Activated CD4-positive, CD25-positive, alpha-beta regulatory T cell treated with anti-CD3 and anti-CD28 coated beads, Interleukin-2, amount 50 U/mL, for 72 hours (primary cell): ENCODE data around the gene TLCD1.

Source experiments
- DNase-seq: peaks from one replicate; pipeline ENCODE4 v3.0.0; 2021

Gene TLCD1

GRCh38 chr17:28710861-28711722 lies 14.9 kb downstream of the TLCD1 start:
- DNase-seq = peak; percentile 90

GRCh38 chr17:28707339-28707720 lies 18.7 kb downstream of the TLCD1 start:
- no peak for DNase-seq

- no peak for DNase-seq
These were observed 19.3 kb downstream of the TLCD1 start for GRCh38 chr17:28706471-28707338.

GRCh38 chr17:28705728-28706334 lies 20.2 kb downstream of the TLCD1 start:
- DNase-seq = no peak

- DNase-seq = no peak
These were observed 20.9 kb downstream of the TLCD1 start for GRCh38 chr17:28705074-28705659.

- no peak for DNase-seq
These were observed 21.7 kb downstream of the TLCD1 start for GRCh38 chr17:28704219-28704858.

- DNase-seq = no peak
These were observed 22.3 kb downstream of the TLCD1 start for GRCh38 chr17:28703552-28704218.

- no peak for DNase-seq
These were observed 23.3 kb downstream of the TLCD1 start for GRCh38 chr17:28702752-28703150.

- DNase-seq = no peak
These were observed 23.8 kb downstream of the TLCD1 start for GRCh38 chr17:28702026-28702751.

- no peak for DNase-seq
These were observed 25.1 kb downstream of the TLCD1 start for GRCh38 chr17:28700830-28701492.

- DNase-seq = no peak
These were observed 25.8 kb downstream of the TLCD1 start for GRCh38 chr17:28700278-28700677.

- DNase-seq = no peak
These were observed 27.6 kb downstream of the TLCD1 start for GRCh38 chr17:28698253-28698941.

- no peak for DNase-seq
These were observed 32.2 kb downstream of the TLCD1 start for GRCh38 chr17:28693869-28694268.

GRCh38 chr17:28689011-28689410 lies 37.0 kb downstream of the TLCD1 start:
- DNase-seq = no peak

GRCh38 chr17:28688481-28688880 lies 37.6 kb downstream of the TLCD1 start:
- DNase-seq = no peak

GRCh38 chr17:28686296-28686695 lies 39.7 kb downstream of the TLCD1 start:
- no peak for DNase-seq

GRCh38 chr17:28685366-28685765 lies 40.7 kb downstream of the TLCD1 start:
- no peak for DNase-seq

GRCh38 chr17:28684963-28685362 lies 41.1 kb downstream of the TLCD1 start:
- no peak for DNase-seq

GRCh38 chr17:28682655-28683054 lies 43.4 kb downstream of the TLCD1 start:
- no peak for DNase-seq

GRCh38 chr17:28675980-28676379 lies 50.1 kb downstream of the TLCD1 start:
- no peak for DNase-seq
